Liver (tissue), 9 donors: ENCODE data around the gene MKNK2. TPM values are rescaled to one million over a fixed set of nuclear protein-coding genes. Genes with fewer than 3 reads are reported as not detected.

Experiments used
- DNase-seq: peaks from one replicate; pipeline ENCODE4 v3.0.0-alpha.2; 2017; ENCODE audit warnings: low spot score
- H3K27ac ChIP-seq, 2 donors: one replicate each; pipeline ENCODE4 v1.7.0; 2013; ENCODE audit warnings: inconsistent platforms in 2 of 2, low read length in 2 of 2, control low read depth in 1 of 2, low read depth in 1 of 2, mild to moderate bottlenecking in 1 of 2
- H3K27me3 ChIP-seq, 4 donors: one replicate each; pipeline versions ENCODE4 v1.6.1 to v1.7.0; 2013; ENCODE audit warnings: low read length in 3 of 4, inconsistent platforms in 1 of 4, mild to moderate bottlenecking in 1 of 4, moderate library complexity in 1 of 4; ENCODE audit not compliant: control insufficient read depth in 4 of 4, insufficient read depth in 4 of 4
- H3K36me3 ChIP-seq, 4 donors: one replicate each; pipeline versions ENCODE4 v1.6.1 to v1.7.0; 2013; ENCODE audit warnings: low read length in 3 of 4, mild to moderate bottlenecking in 3 of 4, low read depth in 1 of 4, moderate library complexity in 1 of 4; ENCODE audit not compliant: control insufficient read depth in 4 of 4, insufficient read depth in 3 of 4
- H3K4me1 ChIP-seq, 4 donors: one replicate each; pipeline versions ENCODE4 v1.6.1 to v1.7.0; 2013; ENCODE audit warnings: low read length in 3 of 4, mild to moderate bottlenecking in 3 of 4, moderate library complexity in 1 of 4; ENCODE audit not compliant: control insufficient read depth in 4 of 4, insufficient read depth in 4 of 4
- H3K4me3 ChIP-seq, 3 donors: one replicate each; pipeline versions ENCODE4 v1.6.1 to v1.7.0; 2013; ENCODE audit warnings: low read length in 3 of 3, control low read depth in 1 of 3, low read depth in 1 of 3, mild to moderate bottlenecking in 1 of 3
- H3K9ac ChIP-seq, 2 donors: one replicate each; pipeline ENCODE4 v1.7.0; 2013; ENCODE audit warnings: low read length in 2 of 2, mild to moderate bottlenecking in 2 of 2, moderate library complexity in 2 of 2, control low read depth in 1 of 2, low read depth in 1 of 2
- H3K9me3 ChIP-seq, 4 donors: one replicate each; pipeline versions ENCODE4 v1.6.1 to v1.7.0; 2013; ENCODE audit warnings: low read length in 3 of 4; ENCODE audit not compliant: control insufficient read depth in 4 of 4
- EGR1 ChIP-seq, 2 donors: IDR thresholded peaks; 2 replicates each; pipeline ENCODE4 v1.6.1; 2016 to 2018; ENCODE audit warnings: antibody characterized with exemption in 2 of 2, low read depth in 2 of 2
- FOXA1 ChIP-seq: IDR thresholded peaks from 2 replicates; pipeline ENCODE4 v1.6.1; 2016; ENCODE audit warnings: antibody characterized with exemption
- FOXA2 ChIP-seq: IDR thresholded peaks from 2 replicates; pipeline ENCODE4 v1.6.1; 2016; ENCODE audit warnings: antibody characterized with exemption
- GABPA ChIP-seq, 2 donors: IDR thresholded peaks in 1 of 2; conservative IDR thresholded peaks in 1 of 2; 2 replicates each; pipeline ENCODE4 v1.6.1; 2016; ENCODE audit warnings: antibody characterized with exemption in 2 of 2, mild to moderate bottlenecking in 1 of 2, moderate library complexity in 1 of 2
- HNF4A ChIP-seq, 2 donors: conservative IDR thresholded peaks; 2 replicates each; pipeline ENCODE4 v1.6.1; 2016; ENCODE audit warnings: antibody characterized with exemption in 2 of 2, mild to moderate bottlenecking in 2 of 2
- HNF4G ChIP-seq: IDR thresholded peaks from 2 replicates; pipeline ENCODE4 v1.6.1; 2016; ENCODE audit warnings: antibody characterized with exemption
- JUND ChIP-seq, 2 donors: IDR thresholded peaks; 2 replicates each; pipeline ENCODE4 v1.6.1; 2016; ENCODE audit warnings: antibody characterized with exemption in 2 of 2
- NR2F2 ChIP-seq: IDR thresholded peaks from 2 replicates; pipeline ENCODE4 v1.6.1; 2016; ENCODE audit warnings: antibody characterized with exemption
- RXRA ChIP-seq, 2 donors: IDR thresholded peaks; 2 replicates each; pipeline ENCODE4 v1.6.1; 2017 to 2018; ENCODE audit warnings: antibody characterized with exemption in 2 of 2, mild to moderate bottlenecking in 1 of 2
- YY1 ChIP-seq: IDR thresholded peaks from 2 replicates; pipeline ENCODE4 v1.6.1; 2016; ENCODE audit warnings: antibody characterized with exemption, mild to moderate bottlenecking
- WGBS: extraction: QIAGEN DNeasy Blood & Tissue Kit; methylation state at CpG from one replicate; pipeline ENCODE4 v1.1.7; 2013; 5-methylcytosine and 5-hydroxymethylcytosine counted together
- polyA plus RNA-seq, 2 donors: library from polyadenylated mRNA; stranded (reverse) in 1 of 2; unstranded in 1 of 2; fragments of 200-250 nt in 1 of 2; fragments of >200 nt in 1 of 2; fragmentation: Nextera tagmentation in 1 of 2; extraction: Ambion mirVana in 1 of 2; gene quantifications; one replicate each; pipeline versions ENCODE4 v1.2.1 to v1.2.3, GENCODE V29; 2013 to 2015
- total RNA-seq, 2 donors: library from RNA; depleted of rRNA; stranded (reverse); fragments of >200 nt; gene quantifications; one replicate each; pipeline ENCODE4 v1.2.3, GENCODE V29; 2014
- TF ChIP-seq, protein P1 (sequence below): fragments of 150-350 bp; IDR thresholded peaks from 2 replicates; pipeline ENCODE4 v1.5.1; 2017; ENCODE audit warnings: improper control_type of control experiment, low read depth, low read length; ENCODE audit not compliant: missing input control
- TF ChIP-seq, protein P2 (sequence below): IDR thresholded peaks from 2 replicates; pipeline ENCODE4 v1.6.1; 2016; ENCODE audit warnings: antibody characterized with exemption, mild to moderate bottlenecking
- TF ChIP-seq, protein P3 (sequence below): IDR thresholded peaks from 2 replicates; pipeline ENCODE4 v1.6.1; 2016; ENCODE audit warnings: antibody characterized with exemption
- TF ChIP-seq, protein P4 (sequence below): IDR thresholded peaks from 2 replicates; pipeline ENCODE4 v1.6.1; 2016; ENCODE audit warnings: antibody characterized with exemption
- donor health status: healthy.
- donor health status: healthy.
- donor health status: healthy.
- donor health status: healthy.
- donor health status: healthy.

Gene MKNK2
- total and polyA plus RNA-seq, 4 donors, result 24.7 to 105 (median 46.4) TPM

DNA sequence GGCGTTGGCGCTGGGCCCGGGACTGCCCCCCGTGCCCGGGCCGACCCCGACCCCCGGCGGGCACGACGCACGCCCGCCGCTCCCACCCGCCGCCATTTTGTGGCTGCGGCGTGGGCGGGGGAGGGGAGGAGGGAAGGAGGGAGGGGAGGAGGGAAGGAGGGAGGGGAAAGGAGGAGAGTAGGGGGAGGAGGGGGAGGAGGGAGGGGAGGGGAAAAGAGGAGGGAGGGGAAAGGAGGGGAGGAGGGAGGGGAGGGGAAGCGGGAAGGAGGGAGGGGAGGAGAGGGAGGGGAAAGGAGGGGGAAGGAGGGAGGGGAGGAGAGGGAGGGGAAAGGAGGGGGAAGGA lies 35.5 kb downstream of the MKNK2 start, which contains the start of gene BTBD2:
Gene BTBD2 (minus strand): TSS at position 107 of the 343 bp plus-strand sequence. CDS start 11 bp downstream, at position 96.
- H3K4me1 ChIP-seq, result peaks cover 4 to 14% (median 5%) of the 10 kb centered on the region in 4 donors
- TF ChIP-seq YY1 (peak; percentile 32), HNF4G (no peak), EGR1 (IDR thresholded peaks at IDR 0.05; ENCODE audit: low read depth in 2 of 2) (peak in 1 of 2 donors; percentile 25), JUND (IDR thresholded peaks at IDR 0.05) (no peak)
- TF ChIP-seq, protein P1, sequence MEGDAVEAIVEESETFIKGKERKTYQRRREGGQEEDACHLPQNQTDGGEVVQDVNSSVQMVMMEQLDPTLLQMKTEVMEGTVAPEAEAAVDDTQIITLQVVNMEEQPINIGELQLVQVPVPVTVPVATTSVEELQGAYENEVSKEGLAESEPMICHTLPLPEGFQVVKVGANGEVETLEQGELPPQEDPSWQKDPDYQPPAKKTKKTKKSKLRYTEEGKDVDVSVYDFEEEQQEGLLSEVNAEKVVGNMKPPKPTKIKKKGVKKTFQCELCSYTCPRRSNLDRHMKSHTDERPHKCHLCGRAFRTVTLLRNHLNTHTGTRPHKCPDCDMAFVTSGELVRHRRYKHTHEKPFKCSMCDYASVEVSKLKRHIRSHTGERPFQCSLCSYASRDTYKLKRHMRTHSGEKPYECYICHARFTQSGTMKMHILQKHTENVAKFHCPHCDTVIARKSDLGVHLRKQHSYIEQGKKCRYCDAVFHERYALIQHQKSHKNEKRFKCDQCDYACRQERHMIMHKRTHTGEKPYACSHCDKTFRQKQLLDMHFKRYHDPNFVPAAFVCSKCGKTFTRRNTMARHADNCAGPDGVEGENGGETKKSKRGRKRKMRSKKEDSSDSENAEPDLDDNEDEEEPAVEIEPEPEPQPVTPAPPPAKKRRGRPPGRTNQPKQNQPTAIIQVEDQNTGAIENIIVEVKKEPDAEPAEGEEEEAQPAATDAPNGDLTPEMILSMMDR, result no peak
- 1% methylated on average over 20 of the region's 20 CpGs for WGBS
- peak within 1 kb of the TSS in 2 of 3 donors; percentile 77 to 92 for H3K4me3 ChIP-seq
- H3K9ac ChIP-seq, result no peak within 1 kb of the TSS
- no peaks in the 10 kb centered on the region for H3K9me3 ChIP-seq
- peak within 1 kb of the TSS; percentile 35 to 46 for H3K27ac ChIP-seq
- H3K27me3 ChIP-seq, result no peaks in the 10 kb centered on the region
- no peak for DNase-seq
- H3K36me3 ChIP-seq, result peaks cover 0 to 2% (median 0%) of the 10 kb centered on the region in 4 donors

DNA sequence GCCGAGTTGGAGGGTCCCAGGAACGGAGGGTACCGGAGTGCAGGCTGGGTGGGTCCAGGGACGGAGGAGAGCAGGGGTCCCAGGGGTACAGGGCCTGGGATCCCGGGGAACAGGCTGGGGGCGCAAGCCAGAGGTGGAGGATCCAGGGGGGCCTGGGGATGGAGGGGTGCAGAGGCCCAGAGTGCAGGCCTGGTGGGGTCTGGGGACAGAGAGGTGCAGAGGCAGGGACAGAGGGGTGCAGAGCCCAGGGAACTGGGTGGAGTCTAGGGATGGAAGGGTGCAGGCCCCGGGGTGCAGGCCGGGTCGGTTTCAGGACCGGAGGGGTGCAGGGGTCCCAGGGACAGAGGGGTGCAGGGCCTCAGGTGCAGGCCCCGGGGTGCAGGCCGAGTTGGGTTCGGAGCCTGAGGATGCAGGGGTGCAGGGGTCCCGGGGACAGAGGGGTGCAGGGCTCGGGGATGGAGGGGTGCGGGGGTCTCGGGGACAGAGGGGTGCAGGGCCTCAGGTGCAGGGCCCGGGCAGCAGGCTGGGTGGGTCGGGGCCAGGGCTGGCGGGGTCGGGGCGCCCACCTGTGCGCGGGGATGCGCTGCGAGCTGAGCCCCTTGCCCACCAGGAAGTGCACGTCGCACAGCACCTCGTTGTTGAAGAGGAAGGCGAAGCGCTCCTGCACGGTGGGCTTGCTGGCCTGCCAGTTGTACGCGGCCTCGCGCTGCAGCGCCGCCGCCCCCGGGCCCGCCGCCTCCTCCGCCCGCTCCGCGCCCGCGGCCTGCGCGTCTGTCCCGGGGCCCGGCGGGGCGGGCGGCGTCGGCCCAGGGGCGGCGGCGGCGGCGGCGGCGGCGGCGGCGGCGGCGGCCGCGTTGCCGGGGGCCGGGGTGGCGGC lies 36.1 kb downstream of the MKNK2 start:
- TF ChIP-seq, protein P2, sequence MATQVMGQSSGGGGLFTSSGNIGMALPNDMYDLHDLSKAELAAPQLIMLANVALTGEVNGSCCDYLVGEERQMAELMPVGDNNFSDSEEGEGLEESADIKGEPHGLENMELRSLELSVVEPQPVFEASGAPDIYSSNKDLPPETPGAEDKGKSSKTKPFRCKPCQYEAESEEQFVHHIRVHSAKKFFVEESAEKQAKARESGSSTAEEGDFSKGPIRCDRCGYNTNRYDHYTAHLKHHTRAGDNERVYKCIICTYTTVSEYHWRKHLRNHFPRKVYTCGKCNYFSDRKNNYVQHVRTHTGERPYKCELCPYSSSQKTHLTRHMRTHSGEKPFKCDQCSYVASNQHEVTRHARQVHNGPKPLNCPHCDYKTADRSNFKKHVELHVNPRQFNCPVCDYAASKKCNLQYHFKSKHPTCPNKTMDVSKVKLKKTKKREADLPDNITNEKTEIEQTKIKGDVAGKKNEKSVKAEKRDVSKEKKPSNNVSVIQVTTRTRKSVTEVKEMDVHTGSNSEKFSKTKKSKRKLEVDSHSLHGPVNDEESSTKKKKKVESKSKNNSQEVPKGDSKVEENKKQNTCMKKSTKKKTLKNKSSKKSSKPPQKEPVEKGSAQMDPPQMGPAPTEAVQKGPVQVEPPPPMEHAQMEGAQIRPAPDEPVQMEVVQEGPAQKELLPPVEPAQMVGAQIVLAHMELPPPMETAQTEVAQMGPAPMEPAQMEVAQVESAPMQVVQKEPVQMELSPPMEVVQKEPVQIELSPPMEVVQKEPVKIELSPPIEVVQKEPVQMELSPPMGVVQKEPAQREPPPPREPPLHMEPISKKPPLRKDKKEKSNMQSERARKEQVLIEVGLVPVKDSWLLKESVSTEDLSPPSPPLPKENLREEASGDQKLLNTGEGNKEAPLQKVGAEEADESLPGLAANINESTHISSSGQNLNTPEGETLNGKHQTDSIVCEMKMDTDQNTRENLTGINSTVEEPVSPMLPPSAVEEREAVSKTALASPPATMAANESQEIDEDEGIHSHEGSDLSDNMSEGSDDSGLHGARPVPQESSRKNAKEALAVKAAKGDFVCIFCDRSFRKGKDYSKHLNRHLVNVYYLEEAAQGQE, result no peak
- TF ChIP-seq GABPA (IDR thresholded peaks at IDR 0.05 in 1 of 2, conservative IDR thresholded peaks at IDR 0.05 in 1 of 2) (no peak), YY1 (no peak), HNF4A (conservative IDR thresholded peaks at IDR 0.05) (no peak)
- TF ChIP-seq, protein P3, sequence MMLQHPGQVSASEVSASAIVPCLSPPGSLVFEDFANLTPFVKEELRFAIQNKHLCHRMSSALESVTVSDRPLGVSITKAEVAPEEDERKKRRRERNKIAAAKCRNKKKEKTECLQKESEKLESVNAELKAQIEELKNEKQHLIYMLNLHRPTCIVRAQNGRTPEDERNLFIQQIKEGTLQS, result no peak
- Histone ChIP-seq H3K36me3 (peaks cover 0 to 2% (median 0%) of the 10 kb centered on the region in 4 donors), H3K27me3 (no peaks in the 10 kb centered on the region), H3K4me1 (peaks cover 4 to 14% (median 5%) of the 10 kb centered on the region in 4 donors), H3K4me3 (peak overlapping the region in 2 of 3 donors; percentile 77 to 92), H3K9ac (no peak overlapping the region), H3K27ac (peak overlapping the region in 1 of 2 donors; percentile 12), H3K9me3 (no peaks in the 10 kb centered on the region)
- WGBS, result 13% methylated on average over 74 of the region's 74 CpGs
- no peak for DNase-seq

DNA sequence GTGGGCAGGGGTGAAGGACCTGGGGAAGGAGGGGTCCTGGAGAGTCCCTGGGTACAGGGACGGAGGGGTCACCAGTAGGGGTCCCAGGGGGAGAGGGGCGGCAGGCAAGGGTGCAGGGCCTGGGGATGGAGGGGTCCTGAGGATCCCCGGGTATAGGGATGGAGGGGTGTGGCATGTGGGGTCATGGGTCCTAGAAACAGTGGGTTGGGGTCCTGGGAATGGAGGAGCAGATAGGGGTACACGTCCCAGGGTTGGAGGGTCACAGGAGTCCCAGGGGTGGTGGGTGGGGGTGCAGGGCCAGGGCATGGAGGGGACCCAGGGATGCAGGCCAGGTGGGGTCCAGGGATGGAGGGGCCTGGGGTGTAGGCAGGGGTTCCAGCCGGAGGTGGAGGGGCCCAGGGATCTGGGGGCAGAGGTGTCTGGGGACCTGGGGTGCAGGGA lies 36.9 kb downstream of the MKNK2 start:
- peak overlapping the region in 1 of 2 donors; percentile 12 for H3K27ac ChIP-seq
- H3K27me3 ChIP-seq, result no peaks in the 10 kb centered on the region
- no peak overlapping the region for H3K9ac ChIP-seq
- no peaks in the 10 kb centered on the region for H3K9me3 ChIP-seq
- no peak for TF ChIP-seq EGR1 (IDR thresholded peaks at IDR 0.05; ENCODE audit: low read depth in 2 of 2)
- no peak for TF ChIP-seq JUND (IDR thresholded peaks at IDR 0.05)
- TF ChIP-seq, protein P4, sequence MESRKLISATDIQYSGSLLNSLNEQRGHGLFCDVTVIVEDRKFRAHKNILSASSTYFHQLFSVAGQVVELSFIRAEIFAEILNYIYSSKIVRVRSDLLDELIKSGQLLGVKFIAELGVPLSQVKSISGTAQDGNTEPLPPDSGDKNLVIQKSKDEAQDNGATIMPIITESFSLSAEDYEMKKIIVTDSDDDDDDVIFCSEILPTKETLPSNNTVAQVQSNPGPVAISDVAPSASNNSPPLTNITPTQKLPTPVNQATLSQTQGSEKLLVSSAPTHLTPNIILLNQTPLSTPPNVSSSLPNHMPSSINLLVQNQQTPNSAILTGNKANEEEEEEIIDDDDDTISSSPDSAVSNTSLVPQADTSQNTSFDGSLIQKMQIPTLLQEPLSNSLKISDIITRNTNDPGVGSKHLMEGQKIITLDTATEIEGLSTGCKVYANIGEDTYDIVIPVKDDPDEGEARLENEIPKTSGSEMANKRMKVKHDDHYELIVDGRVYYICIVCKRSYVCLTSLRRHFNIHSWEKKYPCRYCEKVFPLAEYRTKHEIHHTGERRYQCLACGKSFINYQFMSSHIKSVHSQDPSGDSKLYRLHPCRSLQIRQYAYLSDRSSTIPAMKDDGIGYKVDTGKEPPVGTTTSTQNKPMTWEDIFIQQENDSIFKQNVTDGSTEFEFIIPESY, result no peak
- no peak for TF ChIP-seq YY1
- no peak for TF ChIP-seq NR2F2
- no peak for TF ChIP-seq FOXA2
- no peak for TF ChIP-seq RXRA (IDR thresholded peaks at IDR 0.05)
- TF ChIP-seq FOXA1, result no peak
- no peak for TF ChIP-seq GABPA (IDR thresholded peaks at IDR 0.05 in 1 of 2, conservative IDR thresholded peaks at IDR 0.05 in 1 of 2)
- 89% methylated on average over 5 of the region's 5 CpGs for WGBS
- no peak overlapping the region for H3K4me3 ChIP-seq
- DNase-seq, result no peak
- peaks cover 4 to 11% (median 4%) of the 10 kb centered on the region in 4 donors for H3K4me1 ChIP-seq
- peaks cover 0 to 2% (median 0%) of the 10 kb centered on the region in 4 donors for H3K36me3 ChIP-seq
